Right ventricle myocardium superior (tissue), 1 donor: ENCODE results near the gene THAP12. TPM values are rescaled to one million over a fixed set of nuclear protein-coding genes. Genes with fewer than 3 reads are reported as not detected.

Source experiments
- ATAC-seq: fragments of 200-7000 bp; cut with Tn5 transposase; one replicate; pipeline ENCODE4 v1.9.1; 2020; ENCODE audit warnings: mild to moderate bottlenecking; ENCODE audit not compliant: poor library complexity
- DNase-seq: peaks from one replicate; pipeline ENCODE4 v3.0.0-alpha.2; 2020
- intact Hi-C: fragments of 100-400 bp; cut with DNase I; formaldehyde crosslinking; loops from one replicate; pipeline ENCODE4 v1.11.2; 2022
- total RNA-seq: library from RNA; stranded (reverse); fragmentation: NEBNext Ultra II Directional; extraction: Animal tissue kit (Norgen Biotek cat#: 25700); gene quantifications from one replicate; pipeline ENCODE4 v1.2.1, GENCODE V29; 2021
- donor health status: DM: no; HTN: yes; CAD: no; lungs with severe emphysema.

The THAP12 gene
- total RNA-seq, 1 donor from 2014 or later: 18.3 TPM

GRCh38 chr11:76382209-76382608, 1.3 kb upstream of the THAP12 start:
- DNase-seq: no peak
- intact Hi-C loops: loop anchor here (10.0 kb wide), 1 partner anchor 63 kb away; the partner anchor contains the start of gene EMSY
- no peak for ATAC-seq

GRCh38 chr11:76380159-76380976, 564 bp downstream of the THAP12 start:
- ATAC-seq (no peak), DNase-seq (peak; percentile 57)
- intact Hi-C loops: loop anchor here (10.0 kb wide), 1 partner anchor 64 kb away; the partner anchor contains the start of gene EMSY

DNA sequence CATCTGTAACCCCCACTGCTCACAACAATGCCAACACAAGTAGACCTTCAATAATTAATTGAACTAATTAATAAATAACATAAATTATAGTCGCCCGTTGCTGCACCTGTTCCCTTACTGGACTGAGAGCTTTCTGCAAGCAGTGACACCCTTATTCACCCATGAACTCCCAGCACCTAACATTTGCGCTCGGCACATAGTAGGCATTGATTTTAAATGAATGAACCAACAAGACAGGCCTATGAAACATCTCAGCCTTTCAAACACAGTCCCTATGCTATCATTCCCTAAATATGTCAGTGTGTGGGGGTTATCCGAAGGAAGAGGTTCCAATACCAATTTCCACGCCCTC, 1.1 kb downstream of the THAP12 start:
- DNase-seq (no peak), ATAC-seq (no peak)
- intact Hi-C loops: loop anchor here (10.0 kb wide), 1 partner anchor 65 kb away; the partner anchor contains the start of gene EMSY

- no peak for ATAC-seq
- intact Hi-C loops: no loop called here
- DNase-seq: no peak
These were observed 4.0 kb downstream of the THAP12 start for GRCh38 chr11:76376746-76377558.

DNA sequence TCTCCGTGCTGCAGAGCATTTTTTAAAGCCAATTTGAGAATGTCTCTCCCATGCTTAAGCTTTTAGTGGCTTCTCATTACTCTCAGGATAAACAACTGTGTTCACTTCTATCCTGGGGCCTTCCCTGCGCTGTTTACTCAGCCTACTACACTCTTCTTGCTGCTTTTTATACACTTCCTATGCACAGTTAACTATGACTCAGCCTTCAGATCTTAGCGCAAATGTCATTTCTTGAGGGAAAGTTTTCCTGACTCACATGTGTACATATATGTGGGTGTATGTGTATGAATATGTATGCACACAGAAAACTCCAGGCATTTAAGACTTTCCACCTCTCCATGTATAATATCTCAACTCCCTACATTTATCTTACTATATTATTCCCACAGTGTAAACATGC, 9.8 kb downstream of the THAP12 start:
- intact Hi-C loops: no loop called here
- ATAC-seq (no peak), DNase-seq (no peak)

DNA sequence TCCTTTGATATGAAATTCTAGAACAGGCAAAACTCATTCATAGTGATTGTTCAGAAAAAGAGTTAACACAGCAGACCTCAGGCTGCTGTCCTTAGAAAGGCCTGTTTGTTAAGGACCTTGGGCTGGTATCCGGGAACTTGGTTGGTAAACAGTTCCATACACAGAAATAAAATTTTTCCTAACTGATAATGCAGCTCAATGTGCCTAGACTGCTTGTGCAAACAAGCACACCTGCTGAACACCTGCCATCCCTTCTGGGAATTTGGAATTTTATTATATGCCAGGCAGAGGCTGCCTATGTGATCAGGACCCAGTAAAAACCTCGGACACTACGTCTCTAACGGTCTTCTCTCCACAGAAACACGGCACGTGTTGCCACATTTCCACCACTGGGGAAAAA, 11.5 kb downstream of the THAP12 start:
- intact Hi-C loops: no loop called here
- DNase-seq: no peak
- no peak for ATAC-seq

GRCh38 chr11:76368490-76368889, 12.4 kb downstream of the THAP12 start:
- intact Hi-C loops: no loop called here
- no peak for ATAC-seq
- no peak for DNase-seq

GRCh38 chr11:76365038-76365679, 15.8 kb downstream of the THAP12 start:
- no peak for DNase-seq
- ATAC-seq: no peak
- intact Hi-C loops: no loop called here

DNA sequence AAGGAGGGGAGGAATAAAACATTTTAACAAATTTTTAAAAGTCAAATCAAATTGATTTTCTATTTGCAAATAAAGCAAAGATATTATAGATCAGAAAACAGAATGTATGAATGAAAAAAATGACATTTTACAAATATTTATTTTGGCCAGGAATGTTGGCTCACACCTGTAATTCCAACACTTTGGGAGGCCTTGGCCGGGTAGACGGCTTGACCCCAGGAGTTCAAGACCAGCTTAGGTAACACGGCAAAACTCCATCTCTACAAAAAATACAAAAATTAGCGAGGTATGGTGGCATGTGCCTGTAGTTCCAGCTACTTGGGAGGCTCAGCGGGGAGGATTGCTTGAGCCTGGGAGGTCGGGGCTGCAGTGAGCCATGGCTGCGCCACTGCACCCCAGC, 18.2 kb downstream of the THAP12 start:
- ATAC-seq: no peak
- no peak for DNase-seq
- intact Hi-C loops: no loop called here

- intact Hi-C loops: no loop called here
- DNase-seq: no peak
- ATAC-seq: no peak
These were observed 19.2 kb downstream of the THAP12 start for GRCh38 chr11:76361776-76362175.

- intact Hi-C loops: no loop called here
- no peak for DNase-seq
- peak; percentile 29 for ATAC-seq
These were observed 19.6 kb downstream of the THAP12 start for GRCh38 chr11:76361374-76361773.

DNA sequence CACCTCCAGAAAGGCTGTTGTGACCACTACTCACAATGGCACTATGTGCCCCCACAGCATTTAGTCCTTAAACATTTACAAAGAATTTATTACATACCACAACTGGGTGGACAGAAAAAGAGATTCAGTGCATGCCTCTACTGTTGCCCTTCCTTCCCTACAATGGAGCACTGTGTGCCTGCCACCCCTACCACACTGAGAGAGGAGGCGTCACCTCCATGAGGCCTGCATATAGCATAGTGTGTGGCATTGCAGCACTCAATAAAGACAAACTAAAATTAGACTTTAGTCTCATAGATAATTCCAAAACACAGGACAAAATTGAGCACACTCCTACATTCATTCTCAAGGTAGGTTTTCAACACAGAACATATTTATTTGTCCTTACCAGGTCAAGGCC, 25.8 kb downstream of the THAP12 start:
- DNase-seq: no peak
- no peak for ATAC-seq
- intact Hi-C loops: no loop called here

GRCh38 chr11:76348348-76348747, 32.6 kb downstream of the THAP12 start:
- intact Hi-C loops: no loop called here
- no peak for ATAC-seq
- DNase-seq: no peak

- intact Hi-C loops: no loop called here
- ATAC-seq (no peak), DNase-seq (no peak)
These were observed 33.5 kb downstream of the THAP12 start for GRCh38 chr11:76347466-76347865.

DNA sequence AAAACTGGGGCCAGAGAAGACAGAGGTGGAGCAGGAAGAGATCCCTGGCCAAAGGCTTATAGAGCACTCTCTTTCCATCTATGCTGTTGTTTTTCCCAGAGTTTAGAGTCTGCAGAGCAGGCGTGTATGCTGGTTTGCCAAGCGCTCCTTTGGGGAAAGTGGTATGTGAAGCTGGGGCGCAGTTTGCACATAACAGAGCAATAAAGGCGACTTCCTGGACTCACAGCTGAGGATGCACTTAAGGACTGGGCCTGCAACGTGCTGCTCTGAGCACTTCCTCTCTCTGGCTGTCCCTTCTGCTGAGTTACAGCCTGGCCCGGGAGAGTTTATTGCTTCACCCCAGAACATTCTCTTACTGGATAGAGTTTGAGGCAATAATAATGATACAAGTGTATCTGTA, 41.7 kb downstream of the THAP12 start:
- peak; percentile 95 for ATAC-seq
- peak; percentile 80 for DNase-seq

GRCh38 chr11:76337923-76338322, 43.0 kb downstream of the THAP12 start:
- DNase-seq: no peak

More for the DNA sequence above, 41.7 kb downstream of the THAP12 start:
- intact Hi-C loops: no loop called here

DNA sequence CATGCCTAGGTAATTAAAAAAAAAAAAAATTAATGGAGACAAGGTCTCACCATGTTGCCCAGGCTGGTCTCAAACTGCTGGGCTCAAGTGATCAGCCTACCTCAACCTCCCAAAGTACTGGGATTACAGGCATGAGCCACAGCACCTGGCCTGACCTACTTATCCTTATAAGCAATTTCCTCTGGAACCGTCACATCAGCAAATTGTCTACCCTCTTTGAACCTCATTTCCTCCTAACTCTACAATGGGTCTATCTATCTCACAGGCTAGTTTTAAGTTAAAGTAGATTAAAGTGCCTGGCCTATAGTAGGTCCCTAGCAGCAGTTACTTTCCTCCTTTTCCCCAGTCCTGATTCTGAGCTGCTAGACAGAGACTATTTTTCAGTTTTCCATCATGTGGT, 43.5 kb downstream of the THAP12 start:
- DNase-seq (no peak), ATAC-seq (no peak)
- intact Hi-C loops: no loop called here

More at GRCh38 chr11:76337923-76338322, 43.0 kb downstream of the THAP12 start:
- no peak for ATAC-seq
- intact Hi-C loops: no loop called here

DNA sequence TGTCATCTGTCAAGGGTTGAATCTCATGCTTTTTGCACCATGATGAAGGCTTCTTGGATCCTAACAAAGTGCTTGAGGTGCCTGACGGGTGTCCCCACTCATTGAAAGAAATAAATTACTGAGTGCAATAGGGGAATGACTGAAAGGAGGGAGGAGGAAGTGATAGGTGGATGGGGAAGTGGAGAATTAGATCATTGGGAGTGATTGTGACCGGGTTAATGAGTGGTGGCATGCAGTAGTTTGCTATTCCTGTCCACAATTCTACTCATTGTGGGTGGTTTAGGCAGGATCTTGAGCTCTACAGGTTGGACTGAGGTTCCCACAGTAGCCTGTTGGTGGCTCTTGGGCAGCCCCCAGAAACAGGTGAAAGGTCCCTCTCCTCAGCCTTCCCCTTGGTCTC, 44.3 kb downstream of the THAP12 start:
- DNase-seq (no peak), ATAC-seq (no peak)
- intact Hi-C loops: no loop called here

DNA sequence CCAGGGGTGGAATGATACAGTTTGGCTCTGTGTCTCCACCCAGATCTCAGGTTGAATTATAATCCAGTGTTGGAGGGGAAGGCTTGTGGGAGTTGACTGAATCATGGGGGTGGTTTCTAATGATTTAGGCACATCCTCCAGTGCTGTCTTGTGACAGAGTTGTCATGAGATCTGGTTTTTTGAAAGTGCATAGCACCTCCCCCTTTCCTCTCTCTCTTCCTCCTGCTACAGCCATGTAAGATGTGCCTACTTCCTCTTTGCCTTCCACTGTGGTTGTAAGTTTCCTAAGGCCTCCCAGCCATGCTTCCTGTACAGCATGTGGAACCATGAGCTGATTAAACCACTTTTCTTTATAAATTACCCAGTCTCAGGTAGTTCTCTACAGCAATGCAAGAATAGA, 45.1 kb downstream of the THAP12 start:
- ATAC-seq (peak; percentile 24), DNase-seq (no peak)
- intact Hi-C loops: no loop called here
